HG02884 (cell line): Measurements from ENCODE around the gene ZCCHC7.
"Not testable (repeated sequence)": the region's sequence is repeated elsewhere in the genome, so short reads cannot be mapped to it uniquely, and the experiment has no call there.

Experiments used
- ATAC-seq: cut with Tn5 transposase; IDR thresholded peaks from one replicate; pipeline ENCODE4 v1.9.1; 2021; ENCODE audit warnings: mild to moderate bottlenecking, moderate library complexity; ENCODE audit not compliant: unreplicated experiment

Gene ZCCHC7

DNA sequence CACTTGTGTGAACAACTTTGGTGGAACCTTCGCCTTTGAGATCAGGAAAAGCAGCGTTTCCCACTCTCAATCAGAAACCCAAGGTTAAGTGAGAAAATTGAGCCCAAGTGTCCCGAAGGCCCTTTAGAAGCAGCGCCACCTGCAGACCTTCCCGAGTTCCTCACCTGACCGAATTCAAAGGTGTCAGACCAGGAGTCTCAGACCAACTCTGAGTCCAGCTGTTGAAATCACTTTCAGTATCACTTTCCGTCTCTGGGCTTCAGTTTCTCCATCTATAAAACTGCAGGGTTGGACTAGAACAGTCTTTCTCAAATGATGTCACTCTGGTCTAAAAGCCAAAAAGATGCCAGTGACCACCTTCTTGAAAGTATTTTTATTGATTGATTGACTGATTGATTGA, 270.4 kb downstream of the ZCCHC7 start:
- peak; percentile 80 for ATAC-seq

DNA sequence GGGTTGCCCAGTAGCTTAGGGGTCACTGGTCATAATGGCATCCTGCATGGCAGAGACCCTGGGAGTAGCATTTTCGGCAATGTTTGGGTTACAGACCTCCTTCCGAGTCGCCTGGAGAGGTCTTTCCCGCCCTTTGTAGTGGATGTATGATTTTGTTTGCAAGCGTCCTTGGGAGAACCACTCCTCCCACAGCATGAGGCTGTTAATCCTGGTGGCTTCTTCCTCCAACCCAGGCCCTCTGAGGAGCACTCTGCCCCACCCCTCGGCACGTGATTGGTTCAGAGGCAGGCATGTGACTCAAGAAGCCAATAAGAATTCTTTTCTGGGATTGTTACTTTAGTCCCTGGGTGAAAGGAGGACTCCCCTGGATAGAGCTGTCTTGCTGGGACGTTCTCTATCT, 271.9 kb downstream of the ZCCHC7 start:
- no peak for ATAC-seq

DNA sequence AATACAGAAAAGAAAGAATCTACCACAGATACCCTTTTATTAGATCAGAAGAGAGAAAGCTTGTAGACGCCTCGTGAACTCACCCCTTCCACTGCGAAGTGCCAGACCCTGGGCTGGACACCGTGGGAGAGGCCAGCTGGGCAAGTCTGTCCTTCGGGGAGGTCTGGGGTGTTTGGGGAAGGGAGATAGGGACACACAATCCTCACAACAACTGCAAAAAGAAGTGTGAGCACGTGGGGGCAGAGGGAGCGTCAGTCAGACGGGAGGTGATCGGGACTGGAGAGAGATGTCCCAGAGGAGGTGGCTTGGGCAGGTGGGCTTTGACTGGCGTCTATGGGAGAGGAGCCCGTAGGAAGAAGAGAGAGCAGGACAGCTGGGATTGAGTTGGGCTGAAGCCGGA, 274.9 kb downstream of the ZCCHC7 start:
- ATAC-seq, result no peak

DNA sequence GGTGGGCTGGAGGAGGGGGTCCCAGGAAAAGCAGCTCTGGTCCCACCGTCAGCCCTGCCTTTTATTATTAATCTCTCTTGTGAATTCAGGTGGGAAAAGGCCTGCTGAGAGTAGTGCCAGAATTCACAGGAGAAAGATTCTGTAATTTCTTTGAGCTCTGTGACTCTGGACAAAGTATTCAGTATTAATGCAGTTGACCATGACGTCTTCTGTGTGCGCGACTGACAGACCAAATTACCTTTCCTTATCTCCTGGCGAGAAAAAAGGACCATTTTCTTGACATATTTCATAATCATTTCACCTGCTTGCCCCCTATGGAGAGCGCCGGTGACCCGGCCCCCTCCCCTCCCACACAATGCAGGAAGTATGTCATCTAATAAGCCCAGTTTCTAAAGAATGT, 275.3 kb downstream of the ZCCHC7 start:
- no peak for ATAC-seq

DNA sequence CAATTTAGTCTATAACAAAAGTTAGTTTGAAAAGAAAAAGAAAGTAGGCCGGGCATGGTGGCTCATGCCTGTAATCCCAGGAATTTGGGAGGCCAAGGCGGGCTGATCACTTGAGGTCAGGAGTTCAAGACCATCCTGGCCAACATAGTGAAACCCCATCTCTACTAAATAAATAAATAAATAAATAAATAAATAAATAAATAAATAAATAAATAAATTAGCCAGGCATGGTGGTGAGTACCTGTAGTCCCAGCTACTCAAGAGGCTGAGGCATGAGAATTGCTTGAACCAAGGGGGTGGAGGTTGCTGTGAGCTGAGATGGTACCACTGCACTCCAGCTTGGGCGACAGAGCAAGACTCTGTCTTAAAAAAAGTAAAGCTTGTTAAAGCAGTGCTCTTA, 277.6 kb downstream of the ZCCHC7 start:
- ATAC-seq, result not testable (repeated sequence)

DNA sequence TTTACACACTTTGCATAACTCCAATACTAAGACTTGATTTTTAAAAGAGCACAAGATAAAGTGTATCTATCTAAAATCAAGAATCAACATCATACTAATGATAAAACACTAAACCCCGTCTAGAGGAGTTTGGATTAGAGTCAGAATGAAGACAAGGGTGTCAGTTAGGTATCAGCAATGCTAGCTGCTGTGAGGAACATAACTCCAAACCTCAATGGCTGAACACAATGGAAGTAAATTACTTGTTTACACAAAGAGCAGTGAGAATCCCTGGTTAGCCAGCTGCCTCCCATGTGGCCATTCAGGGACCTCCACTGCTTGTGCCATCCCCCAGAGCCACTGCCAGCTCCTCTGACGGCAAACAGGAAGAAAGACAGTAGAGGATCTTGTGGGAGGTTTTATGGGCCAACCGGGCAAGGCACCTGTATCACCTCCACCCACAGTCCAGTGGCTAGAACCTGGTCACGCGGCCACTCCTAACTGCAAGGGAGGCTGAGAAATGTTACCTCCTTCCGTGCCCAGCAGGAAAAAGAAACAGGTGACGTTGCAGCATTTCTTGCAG, 278.2 kb downstream of the ZCCHC7 start:
- ATAC-seq, result no peak

DNA sequence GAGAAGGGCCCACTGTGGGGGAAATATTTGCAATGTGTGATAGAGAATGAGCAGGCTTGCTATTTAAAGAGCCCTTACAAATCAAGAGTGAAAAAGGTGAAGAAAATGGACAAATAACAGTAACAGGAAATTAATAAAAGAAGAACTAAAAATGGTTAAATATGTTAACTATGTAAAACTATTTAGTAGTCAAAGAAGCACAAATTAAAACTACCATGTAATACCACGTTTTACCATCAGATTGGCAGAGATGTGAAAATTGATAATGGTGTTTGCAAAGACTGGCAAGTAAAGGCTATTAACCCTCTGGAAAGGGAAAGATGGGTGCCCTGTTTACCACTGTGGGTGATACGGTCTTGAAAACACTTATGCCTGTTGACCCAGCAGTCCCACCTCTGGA, 279.0 kb downstream of the ZCCHC7 start:
- no peak for ATAC-seq

DNA sequence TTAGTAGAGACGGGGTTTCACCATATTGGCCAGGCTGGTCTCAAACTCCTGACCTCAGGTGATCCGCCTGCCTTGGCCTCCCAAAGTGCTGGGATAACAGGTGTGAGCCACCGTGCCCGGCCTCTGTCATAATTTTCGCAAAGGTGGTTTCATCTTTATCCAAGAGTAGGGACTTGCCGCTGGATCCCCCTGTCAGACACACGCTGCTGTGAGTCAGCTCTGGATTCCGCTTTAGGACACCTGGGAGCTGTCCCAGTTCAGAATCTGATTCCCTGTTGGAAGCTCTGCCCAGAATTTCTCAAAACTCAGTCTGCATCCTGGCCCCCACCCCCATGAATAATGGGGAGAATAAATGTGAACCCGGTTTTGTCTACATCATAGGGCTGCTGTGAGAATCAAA, 284.2 kb downstream of the ZCCHC7 start:
- no peak for ATAC-seq

DNA sequence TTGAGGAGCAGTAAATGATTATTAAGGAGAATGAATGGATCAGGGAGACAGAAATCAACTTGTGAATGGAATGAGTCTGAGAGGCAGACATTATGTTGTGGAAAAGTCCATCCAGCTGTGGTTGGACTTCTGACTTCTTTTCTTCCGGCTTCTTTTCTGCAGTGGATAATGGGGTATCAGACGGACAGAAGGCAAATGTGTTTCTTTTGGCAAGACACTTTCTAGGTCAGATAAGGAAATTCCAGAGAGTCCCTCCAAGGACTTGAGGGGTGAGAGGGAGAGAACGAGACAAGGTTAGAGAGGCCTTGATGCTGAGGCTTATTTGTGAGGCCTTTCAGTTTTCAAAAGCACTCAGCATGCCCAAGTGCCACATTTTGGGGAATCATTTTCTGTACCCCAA, 285.0 kb downstream of the ZCCHC7 start:
- no peak for ATAC-seq

DNA sequence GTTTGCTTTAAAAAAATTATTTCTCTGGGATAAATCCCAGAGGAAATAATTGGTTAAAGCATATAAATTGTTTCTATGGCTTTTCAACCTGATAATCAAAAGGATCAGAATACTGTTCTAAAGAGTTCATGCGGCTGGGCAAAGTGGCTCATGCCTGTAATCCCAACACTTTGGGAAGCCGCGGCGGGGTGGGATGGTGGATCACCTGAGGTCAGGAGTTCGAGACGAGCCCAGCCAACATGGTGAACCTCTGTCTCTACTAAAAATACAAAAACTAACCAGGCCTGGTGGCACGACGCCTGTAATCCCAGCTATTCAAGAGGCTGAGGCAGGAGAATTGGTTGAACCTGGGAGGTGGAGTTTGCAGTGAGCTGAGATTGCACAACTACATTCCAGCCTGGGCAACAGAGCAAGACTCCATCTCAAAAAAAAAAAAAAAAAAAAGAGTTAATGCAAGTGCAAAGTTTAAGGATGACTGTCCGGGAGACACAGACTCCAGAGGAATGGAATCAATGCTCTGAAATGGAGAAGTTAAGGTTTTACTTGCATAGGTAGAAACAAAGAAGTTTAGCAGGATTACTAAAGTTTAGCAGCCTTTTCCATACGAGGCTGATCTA, 285.5 kb downstream of the ZCCHC7 start:
- no peak for ATAC-seq

DNA sequence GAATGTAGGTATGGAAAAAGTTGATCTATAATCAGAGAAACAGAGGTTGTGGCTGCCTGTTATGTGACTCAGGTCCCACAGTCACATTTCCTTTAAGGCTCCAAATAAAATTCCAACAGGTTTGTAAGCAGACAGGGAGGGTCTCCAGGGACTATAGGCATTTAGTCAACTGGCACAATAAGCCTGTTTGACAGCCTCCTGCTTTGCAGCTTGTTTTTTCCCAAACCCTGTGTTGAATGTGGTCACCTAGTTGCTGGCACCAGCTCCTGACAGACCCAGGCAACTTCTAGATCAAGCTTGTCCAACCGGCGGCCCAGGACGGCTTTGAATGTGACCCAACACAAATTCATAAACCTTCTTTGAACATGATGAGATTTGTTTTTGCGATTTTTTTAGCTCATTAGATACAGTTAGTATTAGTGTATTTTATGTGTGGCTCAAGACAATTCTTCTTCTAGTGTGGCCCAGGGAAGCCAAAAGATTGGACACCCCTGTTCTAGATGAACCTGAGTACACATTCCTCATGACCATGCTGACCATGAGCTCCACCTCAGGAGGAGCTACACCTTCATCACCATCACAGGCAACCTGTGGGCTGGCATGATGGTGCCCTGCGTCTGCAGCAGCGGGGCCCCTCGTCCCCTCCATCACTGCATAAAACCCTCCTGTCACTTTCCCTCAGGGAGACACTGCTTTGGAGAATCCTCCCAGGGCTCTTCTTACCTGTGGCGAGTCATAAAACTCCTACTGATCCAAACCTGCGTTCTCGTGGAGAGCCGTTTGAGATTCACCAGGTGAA, 286.4 kb downstream of the ZCCHC7 start:
- no peak for ATAC-seq

DNA sequence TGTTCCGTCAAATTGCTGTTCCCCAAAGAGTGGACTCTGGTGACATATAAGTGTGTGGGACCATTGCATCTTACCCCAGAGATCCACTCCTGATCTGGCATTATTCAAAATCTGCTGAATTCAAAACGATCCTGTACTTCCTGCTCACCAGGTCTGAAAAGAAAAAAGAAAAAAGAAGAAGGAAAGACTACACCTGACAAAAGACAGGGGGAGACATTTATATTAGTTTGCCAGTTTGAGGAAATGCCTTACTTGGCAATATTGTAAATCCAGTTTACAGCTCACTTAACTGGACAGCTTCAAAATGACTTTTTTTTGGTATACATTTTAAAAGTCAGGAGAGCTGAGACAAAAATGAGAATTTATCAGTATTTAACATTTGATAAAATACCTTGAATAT, 287.1 kb downstream of the ZCCHC7 start:
- no peak for ATAC-seq
